RWPE2 (cell line): ENCODE results near the gene PIK3R3.

Source experiments
- ATAC-seq: fragments of 200-7000 bp; cut with Tn5 transposase; 3 replicates; pipeline ENCODE4 v1.9.1; 2021; ENCODE audit warnings: low read depth
- DNase-seq: peaks from one replicate; pipeline ENCODE4 v3.0.0-alpha.2; 2020; ENCODE audit warnings: low spot score
- H3K27ac ChIP-seq: fragments of 450-650 bp; 2 replicates; pipeline ENCODE4 v1.5.1; 2017; ENCODE audit warnings: mild to moderate bottlenecking; ENCODE audit not compliant: poor library complexity, severe bottlenecking
- H3K27me3 ChIP-seq: fragments of 250-450 bp; sonication (Bioruptor Pico); 2 replicates; pipeline ENCODE4 v1.5.1; 2021; ENCODE audit warnings: mild to moderate bottlenecking, moderate library complexity; ENCODE audit not compliant: insufficient read depth, poor library complexity, severe bottlenecking
- H3K36me3 ChIP-seq: fragments of 250-450 bp; sonication (Bioruptor Pico); 2 replicates; pipeline ENCODE4 v1.5.1; 2020; ENCODE audit warnings: low read depth, mild to moderate bottlenecking, moderate library complexity
- H3K4me1 ChIP-seq: fragments of 250-450 bp; sonication (Bioruptor Pico); 2 replicates; pipeline ENCODE4 v1.5.1; 2021; ENCODE audit warnings: mild to moderate bottlenecking, moderate library complexity; ENCODE audit not compliant: insufficient read depth, poor library complexity, severe bottlenecking
- H3K4me3 ChIP-seq: fragments of 250-450 bp; sonication (Bioruptor Pico); 2 replicates; pipeline ENCODE4 v1.5.1; 2021; ENCODE audit warnings: mild to moderate bottlenecking, moderate library complexity; ENCODE audit not compliant: severe bottlenecking
- H3K9me3 ChIP-seq: fragments of 250-450 bp; sonication (Bioruptor Pico); 2 replicates; pipeline ENCODE4 v1.5.1; 2021; ENCODE audit warnings: mild to moderate bottlenecking, moderate library complexity; ENCODE audit not compliant: severe bottlenecking
- TF ChIP-seq, protein P1 (sequence below): fragments of 450-650 bp; IDR thresholded peaks from one replicate; pipeline ENCODE4 v1.5.1; 2017; ENCODE audit warnings: mild to moderate bottlenecking, moderate library complexity; ENCODE audit not compliant: poor library complexity, severe bottlenecking

PIK3R3 gene

DNA sequence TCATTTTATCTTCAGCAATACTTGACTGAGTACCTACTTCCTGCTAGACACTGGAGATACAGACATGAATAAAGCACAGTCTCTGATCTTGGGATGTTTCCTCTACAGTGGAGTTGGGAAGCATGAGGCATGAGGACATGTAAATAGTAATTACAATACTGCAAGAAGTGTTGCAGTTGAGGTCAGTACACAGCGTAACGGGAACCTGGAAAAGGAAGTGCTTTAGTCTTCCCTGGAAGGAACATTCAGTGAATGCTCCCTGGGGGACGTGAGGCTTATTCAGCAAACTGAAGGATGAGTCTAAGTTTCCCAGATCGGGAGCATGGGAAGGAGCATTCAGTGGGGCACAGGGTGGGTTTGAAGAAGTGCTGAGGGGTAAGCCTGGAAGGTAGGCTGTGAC lies 112.4 kb downstream of the PIK3R3 start:
- no peaks in the 10 kb centered on the region for H3K4me1 ChIP-seq
- DNase-seq (no peak), ATAC-seq (no peak)
- H3K4me3 ChIP-seq = no peak overlapping the region
- no peaks in the 10 kb centered on the region for H3K9me3 ChIP-seq
- no peaks in the 10 kb centered on the region for H3K36me3 ChIP-seq
- H3K27ac ChIP-seq = no peak overlapping the region
- TF ChIP-seq, protein P1, sequence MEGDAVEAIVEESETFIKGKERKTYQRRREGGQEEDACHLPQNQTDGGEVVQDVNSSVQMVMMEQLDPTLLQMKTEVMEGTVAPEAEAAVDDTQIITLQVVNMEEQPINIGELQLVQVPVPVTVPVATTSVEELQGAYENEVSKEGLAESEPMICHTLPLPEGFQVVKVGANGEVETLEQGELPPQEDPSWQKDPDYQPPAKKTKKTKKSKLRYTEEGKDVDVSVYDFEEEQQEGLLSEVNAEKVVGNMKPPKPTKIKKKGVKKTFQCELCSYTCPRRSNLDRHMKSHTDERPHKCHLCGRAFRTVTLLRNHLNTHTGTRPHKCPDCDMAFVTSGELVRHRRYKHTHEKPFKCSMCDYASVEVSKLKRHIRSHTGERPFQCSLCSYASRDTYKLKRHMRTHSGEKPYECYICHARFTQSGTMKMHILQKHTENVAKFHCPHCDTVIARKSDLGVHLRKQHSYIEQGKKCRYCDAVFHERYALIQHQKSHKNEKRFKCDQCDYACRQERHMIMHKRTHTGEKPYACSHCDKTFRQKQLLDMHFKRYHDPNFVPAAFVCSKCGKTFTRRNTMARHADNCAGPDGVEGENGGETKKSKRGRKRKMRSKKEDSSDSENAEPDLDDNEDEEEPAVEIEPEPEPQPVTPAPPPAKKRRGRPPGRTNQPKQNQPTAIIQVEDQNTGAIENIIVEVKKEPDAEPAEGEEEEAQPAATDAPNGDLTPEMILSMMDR = no peak
- no peaks in the 10 kb centered on the region for H3K27me3 ChIP-seq

DNA sequence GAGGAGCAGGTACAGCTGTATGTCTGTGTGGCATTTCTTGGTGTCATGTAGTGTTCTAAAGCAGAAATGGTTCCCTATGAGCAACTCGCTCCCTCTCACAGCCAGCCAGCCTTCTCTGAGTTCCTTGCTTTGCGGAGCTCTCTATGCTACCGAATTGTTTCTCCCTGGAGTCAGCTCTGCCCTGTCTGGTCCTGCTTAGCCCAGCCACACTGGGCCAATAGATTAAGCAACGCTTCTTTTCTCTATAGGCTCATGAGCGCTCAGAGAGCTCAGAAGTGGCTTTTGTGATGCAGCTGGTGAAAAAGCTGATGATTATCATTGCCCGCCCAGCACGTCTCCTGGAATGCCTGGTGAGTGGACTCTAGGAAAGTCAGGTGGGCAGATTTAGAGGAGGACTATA lies 113.1 kb downstream of the PIK3R3 start:
- no peaks in the 10 kb centered on the region for H3K4me1 ChIP-seq
- DNase-seq (no peak), ATAC-seq (no peak)
- no peak overlapping the region for H3K27ac ChIP-seq
- TF ChIP-seq, protein P1 = no peak
- H3K4me3 ChIP-seq = no peak overlapping the region
- H3K9me3 ChIP-seq = no peaks in the 10 kb centered on the region
- H3K36me3 ChIP-seq = no peaks in the 10 kb centered on the region
- H3K27me3 ChIP-seq = no peaks in the 10 kb centered on the region

DNA sequence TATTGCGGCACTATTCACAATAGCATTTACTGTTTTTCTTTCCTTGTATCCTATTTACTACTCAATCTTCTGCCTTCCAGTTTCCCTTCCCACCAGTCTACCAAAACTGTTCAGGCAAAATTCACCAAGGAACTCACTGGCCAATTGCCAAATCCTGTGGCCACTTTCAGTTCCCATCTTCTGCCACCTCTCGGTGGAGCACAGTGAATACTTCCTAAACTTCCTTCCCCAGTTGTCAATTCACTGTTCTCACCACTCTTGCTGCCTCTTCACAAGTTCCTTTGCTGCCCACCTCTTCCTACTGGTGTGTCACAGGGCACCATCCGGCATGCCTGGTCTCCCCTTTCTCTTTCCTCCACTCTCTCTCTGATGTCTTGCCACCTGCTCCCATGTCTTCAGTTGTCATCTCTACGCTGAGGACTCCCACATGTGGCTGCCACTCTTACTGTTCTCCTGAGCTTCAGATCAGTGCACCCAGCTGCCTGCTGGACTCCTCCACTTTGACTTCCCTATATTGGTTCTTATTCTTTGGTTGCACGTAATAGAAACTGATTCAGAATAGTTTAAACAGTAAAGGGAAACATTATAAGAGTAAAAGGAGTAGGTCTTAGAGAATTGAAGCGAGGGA lies 114.4 kb downstream of the PIK3R3 start:
- no peak for DNase-seq
- no peaks in the 10 kb centered on the region for H3K27me3 ChIP-seq
- ATAC-seq = no peak
- no peak overlapping the region for H3K4me3 ChIP-seq
- no peaks in the 10 kb centered on the region for H3K36me3 ChIP-seq
- no peak overlapping the region for H3K27ac ChIP-seq
- H3K4me1 ChIP-seq = no peaks in the 10 kb centered on the region
- no peaks in the 10 kb centered on the region for H3K9me3 ChIP-seq
- TF ChIP-seq, protein P1 = no peak

DNA sequence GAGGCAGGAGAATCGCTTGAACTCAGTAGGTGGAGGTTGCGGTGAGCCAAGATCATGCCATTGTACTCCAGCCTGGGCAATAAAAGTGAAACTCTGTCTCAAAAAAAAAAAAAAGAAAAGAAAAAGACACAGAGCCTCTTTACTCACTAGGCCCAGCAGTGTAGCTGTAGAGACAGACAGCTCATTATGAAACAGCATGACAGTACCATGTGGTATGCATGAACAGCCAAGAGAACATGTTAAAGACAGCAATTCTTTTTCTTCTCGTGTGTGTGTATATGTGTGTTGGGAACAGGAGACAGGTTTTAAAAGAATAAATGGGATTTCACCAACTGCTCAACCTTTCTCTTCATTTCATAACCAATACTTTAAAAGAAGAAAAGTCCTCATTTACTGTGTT lies 118.8 kb downstream of the PIK3R3 start:
- H3K9me3 ChIP-seq = no peaks in the 10 kb centered on the region
- H3K27me3 ChIP-seq = no peaks in the 10 kb centered on the region
- no peak overlapping the region for H3K27ac ChIP-seq
- H3K4me3 ChIP-seq = no peak overlapping the region
- ATAC-seq (no peak), DNase-seq (no peak)
- peaks cover 8% of the 10 kb centered on the region; the same call in 1 of the 2 replicates for H3K36me3 ChIP-seq
- TF ChIP-seq, protein P1 = no peak
- no peaks in the 10 kb centered on the region for H3K4me1 ChIP-seq

DNA sequence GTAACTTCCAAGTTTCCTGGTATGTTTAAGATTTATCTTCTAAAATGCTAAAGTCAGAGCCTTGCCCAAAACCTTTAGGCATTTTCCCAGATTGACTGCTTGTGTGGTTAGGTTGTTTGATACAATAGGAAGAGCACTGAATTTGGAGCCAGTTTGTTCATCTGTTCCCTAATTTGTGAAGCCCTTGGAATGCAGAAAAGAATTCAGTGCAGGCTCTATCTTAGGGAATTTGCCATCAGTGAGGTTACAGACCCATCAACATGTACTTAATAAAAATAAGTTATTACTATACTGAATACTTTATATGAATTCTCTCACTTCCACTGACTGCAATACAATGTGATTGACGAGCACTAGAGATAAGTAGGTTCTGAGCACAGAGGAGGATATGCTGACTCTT lies 120.2 kb downstream of the PIK3R3 start:
- H3K36me3 ChIP-seq = peaks cover 14% of the 10 kb centered on the region
- TF ChIP-seq, protein P1 = no peak

More for the DNA sequence above, 120.2 kb downstream of the PIK3R3 start:
- H3K27me3 ChIP-seq = no peaks in the 10 kb centered on the region
- no peaks in the 10 kb centered on the region for H3K4me1 ChIP-seq
- DNase-seq (no peak), ATAC-seq (no peak)
- H3K9me3 ChIP-seq = no peaks in the 10 kb centered on the region
- H3K27ac ChIP-seq = no peak overlapping the region
- H3K4me3 ChIP-seq = no peak overlapping the region
